ENCODE data around the gene ACVR1.
"Not testable (repeated sequence)": the region's sequence is repeated elsewhere in the genome, so short reads cannot be mapped to it uniquely, and the experiment has no call there.

Gene ACVR1

GRCh38 chr2:157848213-157848612, 27.9 kb downstream of the ACVR1 start:
- no peak for DNase-seq

- DNase-seq = no peak
Observed at GRCh38 chr2:157845081-157845480, 31.0 kb downstream of the ACVR1 start.

GRCh38 chr2:157843935-157844334, 32.2 kb downstream of the ACVR1 start:
- DNase-seq = no peak

GRCh38 chr2:157843081-157843480, 33.0 kb downstream of the ACVR1 start:
- no peak for DNase-seq

- DNase-seq = no peak
Observed at GRCh38 chr2:157842106-157842879, 33.8 kb downstream of the ACVR1 start.

GRCh38 chr2:157841485-157841884, 34.6 kb downstream of the ACVR1 start:
- no peak for DNase-seq

GRCh38 chr2:157840568-157841156, 35.5 kb downstream of the ACVR1 start:
- DNase-seq = peak; percentile 35

GRCh38 chr2:157839822-157840221, 36.3 kb downstream of the ACVR1 start:
- DNase-seq = no peak

- DNase-seq = peak; percentile 89
Observed at GRCh38 chr2:157839162-157839801, 36.8 kb downstream of the ACVR1 start.

- peak; percentile 68 for DNase-seq
Observed at GRCh38 chr2:157838442-157839161, 37.5 kb downstream of the ACVR1 start.

GRCh38 chr2:157837851-157838441, 38.2 kb downstream of the ACVR1 start:
- DNase-seq = peak; percentile 67

- no peak for DNase-seq
Observed at GRCh38 chr2:157836531-157836930, 39.6 kb downstream of the ACVR1 start.

- no peak for DNase-seq
Observed at GRCh38 chr2:157835425-157835824, 40.7 kb downstream of the ACVR1 start.

- DNase-seq = no peak
Observed at GRCh38 chr2:157835006-157835405, 41.1 kb downstream of the ACVR1 start.

GRCh38 chr2:157833721-157834120, 42.4 kb downstream of the ACVR1 start:
- DNase-seq = no peak

GRCh38 chr2:157831573-157832315, 44.4 kb downstream of the ACVR1 start:
- no peak for DNase-seq

- DNase-seq = no peak
Observed at GRCh38 chr2:157830696-157831570, 45.2 kb downstream of the ACVR1 start.

GRCh38 chr2:157830266-157830665, 45.9 kb downstream of the ACVR1 start:
- no peak for DNase-seq

GRCh38 chr2:157827377-157827776, 48.8 kb downstream of the ACVR1 start:
- no peak for DNase-seq

- not testable (repeated sequence) for DNase-seq
Observed at GRCh38 chr2:157826644-157827043, 49.5 kb downstream of the ACVR1 start.

GRCh38 chr2:157825885-157826284, 50.2 kb downstream of the ACVR1 start:
- DNase-seq = no peak

Measured in NCI-H1092 (cell line).